K562 (cell line): Measurements from ENCODE around the gene ZFPM1. TPM values are rescaled to one million over a fixed set of nuclear protein-coding genes. Genes with fewer than 3 reads are reported as not detected.

Source experiments
- ARID4B ChIP-seq: sonication (generic); formaldehyde crosslinking; IDR thresholded peaks from 2 replicates; pipeline ENCODE4 v1.8.0; 2022; ENCODE audit warnings: mild to moderate bottlenecking, missing genetic modification reagents
- CCNT2 ChIP-seq: IDR thresholded peaks from 2 replicates; pipeline ENCODE4 v1.6.1; 2011; ENCODE audit warnings: borderline replicate concordance, low read depth, mild to moderate bottlenecking, moderate library complexity, mixed read lengths, low read length; ENCODE audit not compliant: insufficient read length; ENCODE audit errors: extremely low read depth
- E2F5 ChIP-seq: sonication (generic); formaldehyde crosslinking; IDR thresholded peaks from 2 replicates; pipeline ENCODE4 v1.8.0; 2022; ENCODE audit warnings: mild to moderate bottlenecking, missing genetic modification reagents
- EGR1 ChIP-seq: fragments of 450-650 bp; conservative IDR thresholded peaks from 2 replicates; pipeline ENCODE4 v1.6.1; 2017; ENCODE audit warnings: mild to moderate bottlenecking
- ETV5 ChIP-seq: sonication (generic); formaldehyde crosslinking; IDR thresholded peaks from 2 replicates; pipeline ENCODE4 v1.4.0; 2020; ENCODE audit warnings: low read depth, mild to moderate bottlenecking, missing genetic modification reagents
- ILK ChIP-seq: fragments of 450-650 bp; IDR thresholded peaks from 2 replicates; pipeline ENCODE4 v1.6.1; 2016; ENCODE audit warnings: missing genetic modification characterization, low read depth, mild to moderate bottlenecking, missing compliant biosample characterization, moderate library complexity, borderline replicate concordance
- L3MBTL2 ChIP-seq: fragments of 450-650 bp; IDR thresholded peaks from 2 replicates; pipeline ENCODE4 v1.6.1; 2016; ENCODE audit warnings: mild to moderate bottlenecking, moderate library complexity
- MNT ChIP-seq, 2 experiments: fragments of 450-650 bp; conservative IDR thresholded peaks; 2 replicates each; pipeline ENCODE4 v1.6.1; 2017; ENCODE audit warnings: mild to moderate bottlenecking in 2 of 2, moderate library complexity in 2 of 2
- MTA3 ChIP-seq: fragments of 450-650 bp; formaldehyde crosslinking; IDR thresholded peaks from 2 replicates; pipeline ENCODE4 v1.6.1; 2017; ENCODE audit warnings: mild to moderate bottlenecking, borderline replicate concordance
- NEUROD1 ChIP-seq: fragments of 150-350 bp; IDR thresholded peaks from 2 replicates; pipeline ENCODE4 v1.6.1; 2014; ENCODE audit warnings: borderline replicate concordance, low read length, low read depth; ENCODE audit not compliant: partially characterized antibody
- POLR2G ChIP-seq: fragments of 200-400 bp; formaldehyde crosslinking; IDR thresholded peaks from 2 replicates; pipeline ENCODE4 v1.6.1; 2017; ENCODE audit warnings: low read depth, mild to moderate bottlenecking, antibody characterized with exemption, low read length, moderate library complexity
- RBBP5 ChIP-seq: fragments of 200-600 bp; sonication (generic); IDR thresholded peaks from 2 replicates; pipeline ENCODE4 v1.6.1; 2012; ENCODE audit warnings: borderline replicate concordance, mild to moderate bottlenecking, low read length, control low read depth, inconsistent platforms; ENCODE audit not compliant: insufficient read depth, poor library complexity, severe bottlenecking
- SMARCA4 ChIP-seq: fragments of 450-650 bp; IDR thresholded peaks from 2 replicates; pipeline ENCODE4 v1.6.1; 2016
- TEAD4 ChIP-seq, 2 experiments: sonication (generic) in 1 of 2; formaldehyde crosslinking in 1 of 2; IDR thresholded peaks; 2 replicates each; pipeline versions ENCODE4 v1.6.1 to v1.8.0; 2012 to 2022; ENCODE audit warnings: borderline replicate concordance in 1 of 2, inconsistent platforms in 1 of 2, low read length in 1 of 2, mild to moderate bottlenecking in 1 of 2, missing genetic modification reagents in 1 of 2
- ZFX ChIP-seq: sonication (generic); formaldehyde crosslinking; IDR thresholded peaks from 2 replicates; pipeline ENCODE4 v1.8.0; 2022; ENCODE audit warnings: mild to moderate bottlenecking, missing genetic modification reagents, moderate library complexity
- ZNF232 ChIP-seq: sonication (generic); formaldehyde crosslinking; IDR thresholded peaks from 2 replicates; pipeline ENCODE4 v1.8.0; 2022; ENCODE audit warnings: mild to moderate bottlenecking, missing genetic modification reagents
- polyA plus RNA-seq, 8 experiments: library from polyadenylated mRNA; depleted of rRNA in 4 of 8; stranded (reverse) in 5 of 8; unstranded in 3 of 8; fragments of >200 nt; fragmentation: Nextera tagmentation in 2 of 8; fragmentation: Illumina TruSeq in 1 of 8; extraction: Ambion mirVana in 2 of 8; extraction: Trizol in 1 of 8; gene quantifications; 2 replicates each; pipeline versions ENCODE4 v1.2.1 to v1.2.3, GENCODE V29; 2011 to 2014; ENCODE audit warnings: inconsistent platforms in 1 of 8, missing spikeins in 1 of 8
- total RNA-seq, 7 experiments: library from RNA; depleted of rRNA in 6 of 7; stranded (reverse); fragments of >200 nt in 6 of 7; fragmentation: Illumina TruSeq in 2 of 7; extraction: Trizol in 2 of 7; gene quantifications; 2 replicates each; pipeline versions ENCODE4 v1.2.1 to v1.2.3, GENCODE V29; 2011 to 2021; ENCODE audit warnings: low replicate concordance in 1 of 7
- TF ChIP-seq, protein P1 (sequence below): sonication (generic); formaldehyde crosslinking; IDR thresholded peaks from 2 replicates; pipeline ENCODE4 v1.8.0; 2022; ENCODE audit warnings: mild to moderate bottlenecking, missing genetic modification reagents

ZFPM1 gene
- total and polyA plus RNA-seq, 9 of the 15 experiments (the other 6 are each of a cell fraction or from before 2014, with no cell fraction given): 0.03 to 35.9 (median 1.4) TPM

DNA sequence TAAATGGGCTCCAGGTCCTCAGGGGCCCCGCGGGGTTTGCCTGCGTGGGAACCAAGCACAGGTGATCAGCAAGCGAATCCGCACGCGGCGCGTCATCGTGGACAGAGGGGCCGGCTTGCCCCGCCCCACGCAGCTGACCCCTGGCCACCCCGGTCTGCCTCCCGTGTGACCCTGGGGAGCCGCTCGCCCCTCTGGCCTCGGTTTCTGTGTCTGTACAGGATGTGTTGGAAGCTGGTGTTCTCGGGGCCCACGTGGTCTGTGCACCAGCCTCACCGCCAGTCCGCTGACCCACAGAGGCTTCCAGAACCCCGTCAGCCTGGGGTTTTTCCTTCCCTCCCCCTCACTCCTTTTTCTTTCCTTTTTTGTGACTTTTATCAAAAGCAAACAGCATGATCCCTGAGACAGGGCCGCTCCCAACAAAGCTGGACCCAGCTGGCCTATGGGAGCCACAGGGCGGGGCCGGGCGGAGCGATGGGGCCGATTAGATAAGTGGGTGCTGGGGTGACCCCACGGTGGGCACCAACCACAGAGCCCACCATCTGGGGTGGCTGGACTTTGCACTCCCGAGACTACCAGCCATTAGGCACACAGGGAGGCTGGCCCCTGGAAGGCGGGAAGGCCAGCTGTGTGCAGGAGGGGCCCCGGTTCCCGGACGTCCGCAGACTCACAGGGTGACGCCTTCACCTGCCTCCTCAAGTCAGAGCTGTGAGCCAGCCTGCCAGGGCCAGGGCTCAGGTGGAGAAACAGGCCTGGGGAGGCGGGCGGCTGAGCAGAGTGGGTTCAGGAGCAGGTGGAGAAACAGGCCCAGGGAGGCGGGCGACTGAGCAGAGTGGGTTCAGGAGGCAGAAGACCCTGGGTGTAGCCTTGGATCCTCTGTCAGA is 56.0 kb downstream of the ZFPM1 start (continued):
- TF ChIP-seq CCNT2: peak; percentile 33
- no peak for TF ChIP-seq E2F5 (CRISPR knock-in tag)
- peak; percentile 16 for TF ChIP-seq NEUROD1
- TF ChIP-seq MNT (conservative IDR thresholded peaks at IDR 0.05): peak; percentile 70 to 84
- peak; percentile 70; the same call in 1 of the 2 replicates for TF ChIP-seq MTA3
- no peak for TF ChIP-seq ILK (tag)
- TF ChIP-seq POLR2G: peak; percentile 54
- TF ChIP-seq ARID4B (CRISPR knock-in tag): peak; percentile 87; the same call in 1 of the 2 replicates
- peak; percentile 82 for TF ChIP-seq L3MBTL2
- no peak for TF ChIP-seq ZNF232 (CRISPR knock-in tag)
- TF ChIP-seq EGR1: peak; percentile 34
- 0 out of 2 replicates have a peak, but pooled peaks have one; percentile 57 for TF ChIP-seq ETV5 (CRISPR knock-in tag)
- TF ChIP-seq TEAD4 (IDR thresholded peaks at IDR 0.05; ENCODE audit: low read length): no peak
- peak; percentile 44; the same call in 1 of the 2 replicates for TF ChIP-seq TEAD4 (CRISPR knock-in tag; IDR thresholded peaks at IDR 0.05; ENCODE audit: borderline replicate concordance)
- peak; percentile 45 for TF ChIP-seq ZFX (CRISPR knock-in tag)
- TF ChIP-seq SMARCA4: peak; percentile 46; the same call in 1 of the 2 replicates
- peak; percentile 59 for TF ChIP-seq RBBP5
- TF ChIP-seq, protein P1, sequence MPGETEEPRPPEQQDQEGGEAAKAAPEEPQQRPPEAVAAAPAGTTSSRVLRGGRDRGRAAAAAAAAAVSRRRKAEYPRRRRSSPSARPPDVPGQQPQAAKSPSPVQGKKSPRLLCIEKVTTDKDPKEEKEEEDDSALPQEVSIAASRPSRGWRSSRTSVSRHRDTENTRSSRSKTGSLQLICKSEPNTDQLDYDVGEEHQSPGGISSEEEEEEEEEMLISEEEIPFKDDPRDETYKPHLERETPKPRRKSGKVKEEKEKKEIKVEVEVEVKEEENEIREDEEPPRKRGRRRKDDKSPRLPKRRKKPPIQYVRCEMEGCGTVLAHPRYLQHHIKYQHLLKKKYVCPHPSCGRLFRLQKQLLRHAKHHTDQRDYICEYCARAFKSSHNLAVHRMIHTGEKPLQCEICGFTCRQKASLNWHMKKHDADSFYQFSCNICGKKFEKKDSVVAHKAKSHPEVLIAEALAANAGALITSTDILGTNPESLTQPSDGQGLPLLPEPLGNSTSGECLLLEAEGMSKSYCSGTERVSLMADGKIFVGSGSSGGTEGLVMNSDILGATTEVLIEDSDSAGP (CRISPR knock-in tag): no peak
